ENCODE results near the gene AHDC1.
"Not testable (repeated sequence)": the region's sequence is repeated elsewhere in the genome, so short reads cannot be mapped to it uniquely, and the experiment has no call there.

The AHDC1 gene

DNA sequence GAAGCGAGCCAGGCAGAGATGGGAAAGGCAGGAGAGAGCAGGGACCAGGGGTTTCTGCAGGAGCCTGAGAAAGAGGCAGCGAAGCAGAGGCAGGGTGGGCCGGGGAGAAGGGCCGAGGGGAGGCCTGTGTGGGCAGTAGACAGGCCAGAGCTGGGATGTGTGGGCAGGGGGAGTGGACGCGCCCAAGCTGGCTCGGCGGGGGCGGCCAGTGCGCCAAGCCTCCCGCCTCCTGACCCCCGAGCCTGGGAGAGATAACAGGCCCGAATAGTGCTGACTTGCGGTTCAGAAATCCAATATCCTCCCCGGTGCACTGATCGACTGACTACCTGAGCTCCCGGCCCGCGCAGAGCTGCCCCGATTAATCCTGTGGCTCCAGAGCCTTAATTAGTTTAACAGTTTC lies 41.9 kb downstream of the AHDC1 start:
- no peak for DNase-seq (ENCODE audit: low read depth)

GRCh38 chr1:27561124-27561899 lies 42.6 kb downstream of the AHDC1 start:
- DNase-seq (ENCODE audit: low read depth) = no peak

- DNase-seq (ENCODE audit: low read depth) = no peak
These were observed 43.4 kb downstream of the AHDC1 start for GRCh38 chr1:27560268-27561123.

- no peak for DNase-seq (ENCODE audit: low read depth)
These were observed 44.4 kb downstream of the AHDC1 start for GRCh38 chr1:27559466-27560030.

DNA sequence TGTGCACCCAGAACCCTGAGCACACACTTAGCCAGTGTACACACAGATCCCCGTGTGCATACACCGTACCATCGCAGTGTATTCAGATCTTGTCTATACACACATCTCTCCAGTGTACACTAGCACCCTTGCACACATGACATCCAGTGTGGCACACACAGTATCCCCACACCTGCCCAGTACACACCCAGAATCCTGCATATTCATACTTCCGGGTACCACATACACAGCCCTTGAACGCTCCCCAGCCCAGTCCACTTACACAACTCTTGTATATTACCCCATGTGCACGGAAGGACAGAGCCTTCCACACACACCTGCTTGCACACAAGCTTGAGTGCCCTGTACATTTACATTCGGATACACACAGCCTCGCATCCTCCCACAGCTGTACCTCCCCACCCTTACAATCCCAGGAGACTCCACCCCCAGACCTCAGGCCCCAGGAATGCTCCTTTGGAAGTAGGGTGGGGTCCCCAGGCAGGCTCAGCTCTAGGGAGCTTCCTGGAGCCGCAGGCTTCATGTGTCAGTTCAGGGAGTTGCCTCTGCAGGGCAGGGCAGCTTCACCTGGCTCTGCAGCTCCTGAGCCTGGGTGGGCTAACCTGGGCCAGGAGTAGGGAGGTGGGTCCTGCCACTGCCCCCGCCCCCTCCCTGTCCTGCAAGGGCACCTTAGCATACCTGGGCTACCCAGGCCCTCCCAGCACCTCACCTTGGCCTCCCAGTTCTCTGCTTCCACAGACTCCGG lies 46.2 kb downstream of the AHDC1 start:
- no peak for DNase-seq (ENCODE audit: low read depth)

DNA sequence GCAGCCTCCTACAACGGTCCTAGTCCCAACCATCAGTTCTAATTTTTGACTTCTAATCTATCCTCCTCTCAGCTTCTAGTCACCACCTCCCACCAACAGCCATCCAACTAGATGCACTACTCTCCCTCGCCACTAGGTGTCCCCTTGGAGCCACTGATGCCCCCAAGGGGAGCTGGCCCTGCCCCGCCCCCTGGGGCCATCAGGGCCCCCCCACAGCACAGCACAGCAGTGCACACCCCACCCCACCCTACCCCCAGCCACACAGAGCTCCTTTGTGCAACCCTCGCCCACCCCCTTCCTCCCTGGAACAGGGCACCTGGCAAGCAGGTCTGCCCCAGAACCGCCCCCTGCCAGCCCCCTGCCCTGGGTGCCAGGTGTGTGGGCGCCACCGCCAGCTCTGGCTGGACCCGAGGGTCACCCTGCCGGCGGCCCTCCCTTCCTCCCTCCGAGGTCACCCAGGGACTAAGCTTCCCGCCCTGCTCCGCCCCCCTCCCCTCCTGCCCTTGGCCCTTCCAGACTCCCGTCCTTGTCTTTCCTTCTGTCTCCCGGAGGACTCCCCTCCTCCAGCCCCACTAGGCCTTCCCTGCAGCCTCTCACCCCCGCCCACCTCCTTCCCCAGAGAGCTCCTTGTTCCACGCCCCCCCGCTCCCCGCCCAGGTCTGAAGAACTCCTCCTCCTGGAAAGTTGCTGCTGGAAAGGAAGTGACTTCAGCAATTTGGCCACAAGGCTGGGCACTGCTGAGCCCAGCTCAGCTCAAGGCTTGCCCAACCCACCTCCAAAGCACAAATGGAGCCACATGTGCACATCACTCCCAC lies 47.0 kb downstream of the AHDC1 start:
- peak; percentile 52 for DNase-seq (ENCODE audit: low read depth)

GRCh38 chr1:27556435-27556780 lies 47.5 kb downstream of the AHDC1 start:
- DNase-seq (ENCODE audit: low read depth) = no peak

DNA sequence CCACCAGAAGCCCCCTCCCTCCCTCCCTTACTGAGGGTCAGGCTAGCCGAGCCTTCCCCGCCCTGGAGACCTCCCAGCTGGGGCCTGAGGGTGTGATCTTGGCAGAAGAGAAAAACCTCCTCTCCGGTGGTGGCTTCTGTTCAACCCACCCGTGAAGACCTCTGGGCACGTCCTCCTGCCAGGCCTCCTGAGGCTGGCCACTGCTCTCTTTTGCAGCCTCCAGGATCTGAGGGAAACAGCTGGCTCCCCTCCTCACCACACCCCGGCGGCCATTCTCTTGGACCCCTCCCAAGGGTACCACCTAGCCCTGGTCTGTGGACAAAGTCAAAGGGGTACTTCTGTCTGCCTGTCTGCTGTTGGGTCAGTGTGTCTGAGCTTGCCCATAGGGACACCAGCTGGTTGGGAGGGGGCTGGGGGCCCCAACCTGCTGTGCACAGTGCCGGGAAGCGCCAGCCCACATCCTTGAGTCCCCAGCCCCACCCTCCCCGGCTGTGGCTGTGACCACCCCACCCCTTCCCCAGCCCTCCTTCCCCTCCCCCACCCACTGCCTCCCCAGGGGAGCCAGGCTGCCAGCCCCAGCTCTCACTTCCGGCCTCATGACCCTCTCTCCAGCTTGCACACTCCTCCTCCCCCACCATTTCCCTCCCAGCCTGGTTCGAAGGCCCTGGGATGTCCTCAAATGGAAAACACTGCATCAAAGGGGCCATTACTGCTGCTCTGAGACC lies 48.1 kb downstream of the AHDC1 start:
- no peak for DNase-seq (ENCODE audit: low read depth)

DNA sequence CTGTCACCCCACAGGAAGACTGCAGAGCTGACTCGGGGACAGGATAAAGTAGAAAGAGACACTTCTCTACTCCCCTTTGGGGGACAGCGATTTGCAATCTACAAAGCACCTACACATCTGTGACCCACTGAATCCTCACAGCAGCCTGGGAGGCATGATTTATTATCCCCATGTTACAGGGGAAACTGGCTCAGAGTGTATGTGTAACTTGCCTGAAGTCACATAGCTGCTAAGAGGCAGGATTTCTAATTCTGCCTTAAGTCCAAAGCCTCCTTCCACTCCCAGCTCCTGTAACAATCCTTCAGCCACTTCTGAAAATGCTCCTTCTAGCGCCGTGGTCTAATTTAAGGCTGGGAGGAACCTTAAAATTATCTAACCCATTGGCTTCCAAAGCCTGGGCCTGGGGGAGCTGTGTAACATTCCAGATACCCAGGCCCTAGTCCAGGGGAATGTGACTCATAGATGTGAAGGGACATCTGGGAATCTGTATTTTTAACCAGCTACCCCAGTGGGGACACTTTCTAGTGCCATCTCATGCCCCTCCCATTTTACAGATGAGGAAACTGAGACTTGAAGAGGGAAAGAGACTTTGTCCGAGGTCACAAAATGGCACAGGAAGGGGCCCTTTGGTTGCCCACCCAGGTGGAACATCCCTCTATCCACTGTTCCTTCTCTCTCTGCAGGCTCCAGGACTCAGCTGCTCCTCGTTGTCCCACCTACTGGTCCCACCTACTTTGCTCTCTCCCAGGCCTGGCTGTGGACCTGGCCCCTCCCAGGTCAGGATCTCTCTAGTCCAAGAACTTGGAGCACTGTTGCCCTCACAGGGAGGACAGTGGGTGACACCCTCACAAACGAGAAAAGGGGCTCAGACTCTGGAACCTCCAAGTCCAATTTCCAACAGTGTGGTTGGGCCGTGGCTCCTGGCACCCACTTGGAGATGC lies 48.9 kb downstream of the AHDC1 start:
- DNase-seq (ENCODE audit: low read depth) = no peak

DNA sequence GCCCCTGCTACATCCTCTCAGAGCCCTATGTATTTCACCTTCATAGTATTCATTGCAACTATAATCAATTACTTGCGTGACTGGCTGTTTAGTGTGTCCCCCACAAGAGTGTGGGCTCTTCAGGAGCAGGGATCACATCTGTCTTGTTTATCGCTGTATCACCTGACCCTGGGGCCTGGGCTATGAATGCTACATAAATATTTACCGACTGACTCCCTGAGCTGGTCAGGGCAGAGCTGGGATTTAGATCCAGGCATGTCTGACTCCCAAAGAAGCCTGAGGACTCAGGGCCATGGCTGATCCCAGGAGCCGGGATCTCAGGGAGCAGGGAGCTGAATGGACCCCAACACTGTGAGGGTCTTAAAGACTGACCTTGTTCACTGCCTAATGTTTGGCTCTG lies 49.7 kb downstream of the AHDC1 start:
- DNase-seq (ENCODE audit: low read depth) = no peak

DNA sequence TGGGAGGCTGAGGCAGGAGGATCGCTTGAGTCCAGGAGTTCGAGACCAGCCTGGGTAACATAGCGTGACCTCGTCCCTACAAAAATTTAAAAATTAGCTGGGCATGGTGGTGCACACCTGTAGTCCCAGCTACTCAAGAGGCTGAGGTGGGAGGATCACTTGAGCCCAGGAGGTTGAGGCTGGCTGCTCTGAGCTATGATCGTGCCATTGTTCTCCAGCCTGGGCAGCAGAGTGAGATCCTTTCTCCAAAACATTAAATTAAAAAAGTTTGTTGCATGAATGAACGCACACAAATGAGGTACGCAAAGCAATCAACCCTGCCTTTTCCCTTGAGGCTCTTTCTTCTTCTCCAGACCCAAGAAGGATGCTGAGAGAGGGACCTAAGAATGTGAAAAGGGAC lies 50.1 kb downstream of the AHDC1 start:
- DNase-seq (ENCODE audit: low read depth) = not testable (repeated sequence)

DNA sequence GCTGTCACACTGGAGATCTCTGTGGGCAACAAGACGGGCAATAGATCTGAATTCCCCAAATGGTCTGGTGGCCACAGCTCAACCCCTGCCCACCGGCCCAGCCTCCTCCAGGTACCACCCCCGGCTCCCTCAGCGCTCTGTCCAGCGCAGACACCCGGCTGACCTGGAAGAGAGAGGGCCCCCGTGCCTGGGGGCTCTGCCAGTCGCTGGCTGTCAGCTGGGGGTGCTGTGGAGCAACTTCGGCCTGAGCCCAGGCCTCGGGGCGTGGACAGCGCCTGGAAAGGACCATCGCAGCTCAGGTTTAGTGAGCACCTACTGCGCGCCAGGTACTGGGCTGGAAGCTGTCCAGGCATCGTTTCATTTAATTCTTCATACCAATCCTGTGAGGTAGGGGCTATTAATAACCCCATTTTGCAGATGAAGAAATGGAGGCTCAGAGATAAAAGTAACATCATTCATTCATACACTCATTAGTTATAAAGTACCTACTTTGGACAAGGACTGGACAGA lies 51.0 kb downstream of the AHDC1 start:
- DNase-seq (ENCODE audit: low read depth) = no peak

DNA sequence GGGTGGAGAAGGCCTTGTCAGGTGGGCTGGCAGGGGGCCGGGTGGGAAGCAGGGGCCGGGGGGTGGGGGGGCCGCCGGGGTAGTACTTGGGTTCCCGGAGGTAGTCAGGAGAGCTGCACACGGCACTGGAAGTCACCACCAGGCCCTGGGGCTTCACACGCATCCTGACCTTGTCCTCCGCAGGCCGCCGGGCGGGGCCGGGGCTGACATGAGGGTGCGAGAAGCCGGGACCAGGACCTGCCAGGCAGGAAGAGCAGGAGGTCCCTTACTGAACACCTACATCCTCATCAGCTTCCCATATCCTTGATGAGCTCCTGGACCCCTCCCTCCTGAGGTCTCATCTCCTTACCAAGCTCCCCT lies 52.0 kb downstream of the AHDC1 start:
- no peak for DNase-seq (ENCODE audit: low read depth)

- DNase-seq (ENCODE audit: low read depth) = no peak
These were observed 52.6 kb downstream of the AHDC1 start for GRCh38 chr1:27551170-27551952.

- DNase-seq (ENCODE audit: low read depth) = no peak
These were observed 53.3 kb downstream of the AHDC1 start for GRCh38 chr1:27550510-27551169.

- DNase-seq (ENCODE audit: low read depth) = no peak
These were observed 54.0 kb downstream of the AHDC1 start for GRCh38 chr1:27549807-27550408.

GRCh38 chr1:27548858-27549719 lies 54.9 kb downstream of the AHDC1 start:
- no peak for DNase-seq (ENCODE audit: low read depth)

All from stimulated activated CD8-positive, alpha-beta memory T cell treated with anti-CD3 and anti-CD28 coated beads, Interleukin-12 subunit alpha, Interleukin-12 subunit beta, amount 100 ng/mL, for 1 hour (primary cell).